SK-N-SH treated with all-trans-retinoic acid at 6 μM for 48 hours (cell line): ENCODE measurements around the gene ECI1.

Experiments used
- ZC3H10 ChIP-seq: fragments of 250-450 bp; sonication (Bioruptor Pico); IDR thresholded peaks from 2 replicates; pipeline ENCODE4 v1.5.1; 2021; ENCODE audit warnings: mild to moderate bottlenecking, moderate library complexity
- ZFP30 ChIP-seq: fragments of 450-650 bp; formaldehyde crosslinking; IDR thresholded peaks from 2 replicates; pipeline ENCODE4 v1.5.0; 2022; ENCODE audit warnings: mild to moderate bottlenecking, moderate library complexity

- TF ChIP-seq ZFP30 (CRISPR knock-in tag) = no peak
- TF ChIP-seq ZC3H10 = no peak
Measured at GRCh38 chr16:2278956-2279800, 27.8 kb upstream of the ECI1 start.
